A549 (cell line): ENCODE data around the gene CARNS1. TPM values are rescaled to one million over a fixed set of nuclear protein-coding genes. Genes with fewer than 3 reads are reported as not detected.

Experiments
- ATAC-seq, 2 experiments: fragments of 200-7000 bp in 1 of 2; fragments of >200 bp in 1 of 2; cut with Nextera tagmentation in 1 of 2; cut with Tn5 transposase in 1 of 2; 3 replicates each; pipeline versions ENCODE4 v1.8.0 to v1.9.1; 2018 to 2020; ENCODE audit warnings: mild to moderate bottlenecking in 1 of 2, moderate library complexity in 1 of 2
- CTCF ChIA-PET: fragments of 300-600 bp; sonication (Branson Sonifier 250); formaldehyde crosslinking; extraction: SDS; loops from one replicate; lab custom pipeline; 2021; ENCODE audit warnings: antibody characterized with exemption, inconsistent platforms; lab: Yijun Ruan, JAX
- POLR2A ChIA-PET: fragments of 350-600 bp; formaldehyde crosslinking; extraction: SDS; loops from one replicate; lab custom pipeline; 2021; ENCODE audit warnings: antibody characterized with exemption, inconsistent platforms; lab: Yijun Ruan, JAX
- DNase-seq, 2 experiments: peaks; one replicate each; pipeline versions ENCODE4 v3.0.0 to v3.0.0-alpha.2; 2011 to 2016; ENCODE audit warnings: low read depth in 1 of 2, low spot score in 1 of 2
- FAIRE-seq: peaks from 2 replicates; lab custom pipeline; 2011; peaks lifted over from hg19 to GRCh38; lab: Jason Lieb, UNC
- H3K27ac ChIP-seq, 2 experiments: fragments of >200 bp; sonication (Bioruptor Twin); formaldehyde crosslinking; 3 replicates each; pipeline ENCODE4 v1.5.1; 2016 to 2017
- H3K4me1 ChIP-seq: fragments of >200 bp; sonication (Bioruptor Twin); formaldehyde crosslinking; 3 replicates; pipeline ENCODE4 v1.6.1; 2016
- H3K4me2 ChIP-seq: fragments of >200 bp; sonication (Bioruptor Twin); formaldehyde crosslinking; 3 replicates; pipeline ENCODE4 v1.6.1; 2016
- H3K4me3 ChIP-seq: fragments of >200 bp; sonication (Bioruptor Twin); formaldehyde crosslinking; 3 replicates; pipeline ENCODE4 v1.5.1; 2016
- H3K9me3 ChIP-seq: fragments of >200 bp; sonication (Bioruptor Twin); formaldehyde crosslinking; 3 replicates; pipeline ENCODE4 v1.6.1; 2016
- CBX2 ChIP-seq: fragments of 200-600 bp; sonication (generic); IDR thresholded peaks from 2 replicates; pipeline ENCODE4 v1.6.1; 2016; ENCODE audit warnings: low read depth, mild to moderate bottlenecking, borderline replicate concordance
- CBX8 ChIP-seq: fragments of 200-600 bp; sonication (generic); IDR thresholded peaks from 2 replicates; pipeline ENCODE4 v1.6.1; 2016
- CHD4 ChIP-seq: fragments of 200-600 bp; sonication (generic); IDR thresholded peaks from 2 replicates; pipeline ENCODE4 v1.6.1; 2016; ENCODE audit warnings: antibody characterized with exemption, mild to moderate bottlenecking, borderline replicate concordance
- EHMT2 ChIP-seq: fragments of 200-600 bp; sonication (generic); IDR thresholded peaks from 2 replicates; pipeline ENCODE4 v1.6.1; 2016; ENCODE audit warnings: antibody characterized with exemption, low read depth, mild to moderate bottlenecking, moderate library complexity
- EP300 ChIP-seq, 2 experiments: fragments of >200 bp; sonication (Bioruptor Twin); formaldehyde crosslinking; IDR thresholded peaks; 2 replicates in 1 of 2; 3 replicates in 1 of 2; pipeline ENCODE4 v1.6.1; 2016 to 2017
- FOSB ChIP-seq: fragments of 250-450 bp; sonication (Bioruptor Pico); IDR thresholded peaks from 2 replicates; pipeline ENCODE4 v1.5.0; 2020; ENCODE audit warnings: mild to moderate bottlenecking, moderate library complexity
- FOXS1 ChIP-seq: fragments of 250-450 bp; sonication (Bioruptor Pico); IDR thresholded peaks from 2 replicates; pipeline ENCODE4 v1.5.0; 2020; ENCODE audit warnings: mild to moderate bottlenecking, moderate library complexity
- GATA3 ChIP-seq: IDR thresholded peaks from 2 replicates; pipeline ENCODE4 v1.6.1; 2012; ENCODE audit warnings: borderline replicate concordance
- HOXA7 ChIP-seq: fragments of 250-450 bp; sonication (Bioruptor Pico); IDR thresholded peaks from 2 replicates; pipeline ENCODE4 v1.5.0; 2020; ENCODE audit warnings: mild to moderate bottlenecking, moderate library complexity
- HOXB5 ChIP-seq: fragments of 250-450 bp; sonication (Bioruptor Pico); IDR thresholded peaks from 2 replicates; pipeline ENCODE4 v1.5.0; 2020; ENCODE audit warnings: mild to moderate bottlenecking, moderate library complexity
- JUNB ChIP-seq: fragments of >200 bp; sonication (Bioruptor Twin); formaldehyde crosslinking; IDR thresholded peaks from 2 replicates; pipeline ENCODE4 v1.6.1; 2016
- MAFK ChIP-seq: fragments of 450-650 bp; IDR thresholded peaks from 2 replicates; pipeline ENCODE4 v1.6.1; 2014; ENCODE audit not compliant: partially characterized antibody
- MAZ ChIP-seq: fragments of 150-350 bp; IDR thresholded peaks from 2 replicates; pipeline ENCODE4 v1.6.1; 2014; ENCODE audit warnings: antibody characterized with exemption, low read depth, low read length, borderline replicate concordance
- MYC ChIP-seq: IDR thresholded peaks from 2 replicates; pipeline ENCODE4 v1.6.1; 2012; ENCODE audit warnings: mild to moderate bottlenecking, inconsistent platforms, low read length, improper control_type of control experiment, borderline replicate concordance
- NFE2L2 ChIP-seq: fragments of 150-350 bp; conservative IDR thresholded peaks from 2 replicates; pipeline ENCODE4 v1.6.1; 2014; ENCODE audit warnings: low read length
- POLR2A ChIP-seq: IDR thresholded peaks from 2 replicates; pipeline ENCODE4 v1.6.1; 2012; ENCODE audit warnings: mild to moderate bottlenecking, low read length
- RARB ChIP-seq: fragments of 250-450 bp; sonication (Bioruptor Pico); IDR thresholded peaks from 2 replicates; pipeline ENCODE4 v1.8.0; 2021; ENCODE audit warnings: mild to moderate bottlenecking, moderate library complexity
- REST ChIP-seq: fragments of 200-600 bp; sonication (generic); IDR thresholded peaks from 2 replicates; pipeline ENCODE4 v1.6.1; 2016; ENCODE audit warnings: antibody characterized with exemption, mild to moderate bottlenecking, moderate library complexity
- RNF2 ChIP-seq: fragments of 200-600 bp; sonication (generic); IDR thresholded peaks from 2 replicates; pipeline ENCODE4 v1.6.1; 2016; ENCODE audit warnings: low read depth, mild to moderate bottlenecking, antibody characterized with exemption, moderate library complexity, borderline replicate concordance
- SMC3 ChIP-seq: fragments of >200 bp; sonication (Bioruptor Twin); formaldehyde crosslinking; IDR thresholded peaks from 3 replicates; pipeline ENCODE4 v1.6.1; 2018; ENCODE audit warnings: inconsistent platforms
- ZC3H11A ChIP-seq: fragments of 450-650 bp; IDR thresholded peaks from 2 replicates; pipeline ENCODE4 v1.6.1; 2014; ENCODE audit warnings: antibody characterized with exemption, mild to moderate bottlenecking
- ZFP36 ChIP-seq: fragments of 450-650 bp; IDR thresholded peaks from 2 replicates; pipeline ENCODE4 v1.6.1; 2014; ENCODE audit warnings: borderline replicate concordance; ENCODE audit not compliant: partially characterized antibody
- ZNF302 ChIP-seq: fragments of 250-450 bp; sonication (Bioruptor Pico); IDR thresholded peaks from 2 replicates; pipeline ENCODE4 v1.9.0; 2021; ENCODE audit warnings: inconsistent platforms, mild to moderate bottlenecking, moderate library complexity
- WGBS: methylation state at CpG from one replicate; pipeline ENCODE4 v1.1.6; 2017; ENCODE audit errors: missing lambda C conversion rate; 5-methylcytosine and 5-hydroxymethylcytosine counted together
- polyA plus RNA-seq, 4 experiments: library from polyadenylated mRNA; depleted of rRNA in 3 of 4; stranded (reverse); fragments of >200 nt; fragmentation: RNase III in 1 of 4; extraction: RNeasy Plus Mini Kit Qiagen cat#74134 plus additional on column Dnase treatment in 1 of 4; gene quantifications; 2 replicates in 3 of 4; 3 replicates in 1 of 4; pipeline ENCODE4 v1.2.3, GENCODE V29; 2011 to 2017
- TF ChIP-seq, protein P1 (sequence below): IDR thresholded peaks from 2 replicates; pipeline ENCODE4 v1.6.1; 2012; ENCODE audit warnings: low read depth, borderline replicate concordance
- TF ChIP-seq, protein P2 (sequence below): fragments of 250-450 bp; sonication (Bioruptor Pico); IDR thresholded peaks from 2 replicates; pipeline ENCODE4 v1.5.0; 2020; ENCODE audit warnings: low read depth, mild to moderate bottlenecking, moderate library complexity
- TF ChIP-seq, protein P3 (sequence below): fragments of >200 bp; sonication (Bioruptor Twin); formaldehyde crosslinking; IDR thresholded peaks from 3 replicates; pipeline ENCODE4 v1.5.1; 2016

Gene CARNS1
- polyA plus RNA-seq, 2 of the 4 experiments (the other 2 are of a cell fraction): 0.08 to 0.10 TPM

GRCh38 chr11:67468056-67468455 is 52.6 kb downstream of the CARNS1 start:
- no peak for DNase-seq
- ChIA-PET CTCF (interaction anchor here (0.6 to 5.4 kb wide), 16 partner anchors 9 to 177 kb away, joined by 3 to 22 read pairs (median 6); partner anchors contain the start of genes CABP4, GPR152 and PPP1CA), POLR2A (interaction anchor here (1.1 to 1.9 kb wide), 3 partner anchors 26 to 66 kb away, joined by 3 to 14 read pairs (median 3); partner anchors contain the start of gene PPP1CA)
- peak overlapping the region; percentile 82 for H3K4me2 ChIP-seq
- H3K4me3 ChIP-seq: peak overlapping the region; percentile 67
- FAIRE-seq: no peak
- no peaks in the 10 kb centered on the region for H3K9me3 ChIP-seq
- H3K4me1 ChIP-seq: peaks cover 38% of the 10 kb centered on the region
- WGBS: 39% methylated on average over 5 of the region's 5 CpGs
- ATAC-seq: no peak
- no peak for TF ChIP-seq RNF2
- H3K27ac ChIP-seq: peak overlapping the region; percentile 82 to 97

GRCh38 chr11:67468456-67468758 is 52.9 kb downstream of the CARNS1 start:
- Histone ChIP-seq H3K4me2 (peak overlapping the region; percentile 82), H3K9me3 (no peaks in the 10 kb centered on the region), H3K4me3 (peak overlapping the region; percentile 67), H3K4me1 (peaks cover 35% of the 10 kb centered on the region), H3K27ac (peak overlapping the region; percentile 82 to 97)
- FAIRE-seq: no peak
- ChIA-PET CTCF (interaction anchor here (0.6 to 5.4 kb wide), 17 partner anchors 8 to 395 kb away, joined by 3 to 22 read pairs (median 6); partner anchors contain the start of genes CABP4, GPR152 and PPP1CA), POLR2A (interaction anchor here (0.6 to 1.9 kb wide), 4 partner anchors 25 to 66 kb away, joined by 3 to 14 read pairs (median 4); partner anchors contain the start of genes CORO1B and PPP1CA)
- no peak for DNase-seq
- peak; percentile 3 to 6; a peak in 5 of 6 replicates for ATAC-seq
- no peak for TF ChIP-seq RARB
- no peak for TF ChIP-seq REST
- TF ChIP-seq NFE2L2: no peak
- no peak for TF ChIP-seq FOSB
- no peak for TF ChIP-seq ZNF302 (CRISPR knock-in tag)
- TF ChIP-seq HOXB5 (CRISPR knock-in tag): no peak
- TF ChIP-seq ZC3H11A: no peak
- no peak for TF ChIP-seq EHMT2
- no peak for TF ChIP-seq HOXA7
- TF ChIP-seq CBX8: no peak
- TF ChIP-seq, protein P1, sequence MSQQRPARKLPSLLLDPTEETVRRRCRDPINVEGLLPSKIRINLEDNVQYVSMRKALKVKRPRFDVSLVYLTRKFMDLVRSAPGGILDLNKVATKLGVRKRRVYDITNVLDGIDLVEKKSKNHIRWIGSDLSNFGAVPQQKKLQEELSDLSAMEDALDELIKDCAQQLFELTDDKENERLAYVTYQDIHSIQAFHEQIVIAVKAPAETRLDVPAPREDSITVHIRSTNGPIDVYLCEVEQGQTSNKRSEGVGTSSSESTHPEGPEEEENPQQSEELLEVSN: no peak
- no peak for TF ChIP-seq CHD4
- TF ChIP-seq SMC3: no peak
- no peak for TF ChIP-seq JUNB
- no peak for TF ChIP-seq CBX2
- TF ChIP-seq FOXS1: no peak
- no peak for TF ChIP-seq ZFP36
- WGBS: 21% methylated on average over 6 of the region's 6 CpGs

- Histone ChIP-seq H3K4me3 (peak within 1 kb of the TSS; percentile 67), H3K27ac (peak within 1 kb of the TSS; percentile 83 to 97), H3K4me2 (peak within 1 kb of the TSS; percentile 82), H3K4me1 (peaks cover 30% of the 10 kb centered on the region), H3K9me3 (no peaks in the 10 kb centered on the region)
- 0% methylated on average over 13 of the region's 76 CpGs for WGBS
- DNase-seq (peak; percentile 81 to 94), ATAC-seq (peak; percentile 75 to 78), FAIRE-seq (no peak)
- POLR2A ChIA-PET: interaction anchor here (0.6 to 1.9 kb wide), 4 partner anchors 26 to 67 kb away, joined by 3 to 14 read pairs (median 4); partner anchors contain the start of genes CORO1B and PPP1CA
- CTCF ChIA-PET: interaction anchor here (0.6 to 5.4 kb wide), 23 partner anchors 8 to 396 kb away, joined by 3 to 22 read pairs (median 4); partner anchors contain the start of genes CABP4, GPR152 and PPP1CA
- TF ChIP-seq, protein P2, sequence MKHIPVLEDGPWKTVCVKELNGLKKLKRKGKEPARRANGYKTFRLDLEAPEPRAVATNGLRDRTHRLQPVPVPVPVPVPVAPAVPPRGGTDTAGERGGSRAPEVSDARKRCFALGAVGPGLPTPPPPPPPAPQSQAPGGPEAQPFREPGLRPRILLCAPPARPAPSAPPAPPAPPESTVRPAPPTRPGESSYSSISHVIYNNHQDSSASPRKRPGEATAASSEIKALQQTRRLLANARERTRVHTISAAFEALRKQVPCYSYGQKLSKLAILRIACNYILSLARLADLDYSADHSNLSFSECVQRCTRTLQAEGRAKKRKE (CRISPR knock-in tag): no peak
- TF ChIP-seq MAFK (no peak), MAZ (no peak; the same call in 1 of the 2 replicates), EP300 (IDR thresholded peaks at IDR 0.05) (no peak), GATA3 (no peak), POLR2A (peak; percentile 73), MYC (peak; percentile 71; the same call in 1 of the 2 replicates)
- TF ChIP-seq, protein P1: 0 out of 2 replicates have a peak, but pooled peaks have one; percentile 25
- TF ChIP-seq, protein P3, sequence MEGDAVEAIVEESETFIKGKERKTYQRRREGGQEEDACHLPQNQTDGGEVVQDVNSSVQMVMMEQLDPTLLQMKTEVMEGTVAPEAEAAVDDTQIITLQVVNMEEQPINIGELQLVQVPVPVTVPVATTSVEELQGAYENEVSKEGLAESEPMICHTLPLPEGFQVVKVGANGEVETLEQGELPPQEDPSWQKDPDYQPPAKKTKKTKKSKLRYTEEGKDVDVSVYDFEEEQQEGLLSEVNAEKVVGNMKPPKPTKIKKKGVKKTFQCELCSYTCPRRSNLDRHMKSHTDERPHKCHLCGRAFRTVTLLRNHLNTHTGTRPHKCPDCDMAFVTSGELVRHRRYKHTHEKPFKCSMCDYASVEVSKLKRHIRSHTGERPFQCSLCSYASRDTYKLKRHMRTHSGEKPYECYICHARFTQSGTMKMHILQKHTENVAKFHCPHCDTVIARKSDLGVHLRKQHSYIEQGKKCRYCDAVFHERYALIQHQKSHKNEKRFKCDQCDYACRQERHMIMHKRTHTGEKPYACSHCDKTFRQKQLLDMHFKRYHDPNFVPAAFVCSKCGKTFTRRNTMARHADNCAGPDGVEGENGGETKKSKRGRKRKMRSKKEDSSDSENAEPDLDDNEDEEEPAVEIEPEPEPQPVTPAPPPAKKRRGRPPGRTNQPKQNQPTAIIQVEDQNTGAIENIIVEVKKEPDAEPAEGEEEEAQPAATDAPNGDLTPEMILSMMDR: peak; percentile 53
Observed at GRCh38 chr11:67468759-67469507, 53.5 kb downstream of the CARNS1 start, which contains the start of gene TMEM134. Gene TMEM134 (minus strand): TSS chr11:67469251. CDS start chr11:67469192, 59 bp downstream.
